Tibial nerve (tissue), 3 donors: Measurements from ENCODE around the gene ZNF211.

Experiments used
- POLR2A ChIP-seq, 2 donors: fragments of 450-650 bp; IDR thresholded peaks; one replicate each; pipeline ENCODE4 v1.6.1; 2017; ENCODE audit warnings: antibody characterized with exemption in 2 of 2, mild to moderate bottlenecking in 2 of 2, moderate library complexity in 2 of 2
- TF ChIP-seq, protein P1 (sequence below), 5 experiments: fragments of 200-600 bp in 3 of 5; fragments of 450-650 bp in 2 of 5; sonication (generic) in 3 of 5; IDR thresholded peaks; one replicate each; pipeline ENCODE4 v1.5.1; 2016 to 2019; ENCODE audit warnings: antibody characterized with exemption in 5 of 5, mild to moderate bottlenecking in 3 of 5, moderate library complexity in 2 of 5

DNA sequence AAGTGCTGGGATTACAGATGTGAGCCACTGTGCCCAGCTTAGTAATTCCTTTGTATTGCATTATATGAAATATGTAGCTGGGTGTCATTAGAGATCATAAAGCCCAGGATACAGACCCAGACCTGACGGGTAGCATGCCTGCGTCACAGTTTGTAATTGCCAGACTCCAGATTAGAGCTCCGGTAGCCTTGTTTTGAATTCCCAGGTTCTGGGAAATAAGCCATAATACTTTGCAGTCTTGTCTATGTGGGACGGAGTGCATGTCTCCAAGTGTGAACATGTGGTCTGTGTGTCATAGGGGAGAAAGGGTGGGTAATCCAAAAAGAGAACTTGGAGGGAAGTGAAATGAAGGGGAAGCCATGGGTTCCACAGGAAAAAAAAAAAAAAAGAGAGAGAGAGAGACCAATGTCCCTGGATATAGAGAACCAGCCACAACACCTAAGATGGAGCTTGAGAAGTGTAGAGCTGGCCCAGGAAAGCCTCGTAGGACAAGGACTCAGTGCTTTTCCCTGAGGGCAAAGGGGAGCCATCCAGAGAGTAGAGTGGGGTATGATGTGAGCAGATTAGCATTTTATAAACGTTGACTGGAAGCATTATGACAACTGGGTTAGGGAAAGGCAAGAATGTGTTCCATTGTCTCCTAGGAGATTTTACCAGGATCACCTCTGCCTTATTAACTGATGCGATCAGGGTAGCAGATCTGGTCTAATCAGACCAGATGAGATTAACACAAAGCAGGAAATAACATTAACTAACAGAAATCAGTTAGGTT is 38.3 kb downstream of the ZNF211 start:
- TF ChIP-seq, protein P1, sequence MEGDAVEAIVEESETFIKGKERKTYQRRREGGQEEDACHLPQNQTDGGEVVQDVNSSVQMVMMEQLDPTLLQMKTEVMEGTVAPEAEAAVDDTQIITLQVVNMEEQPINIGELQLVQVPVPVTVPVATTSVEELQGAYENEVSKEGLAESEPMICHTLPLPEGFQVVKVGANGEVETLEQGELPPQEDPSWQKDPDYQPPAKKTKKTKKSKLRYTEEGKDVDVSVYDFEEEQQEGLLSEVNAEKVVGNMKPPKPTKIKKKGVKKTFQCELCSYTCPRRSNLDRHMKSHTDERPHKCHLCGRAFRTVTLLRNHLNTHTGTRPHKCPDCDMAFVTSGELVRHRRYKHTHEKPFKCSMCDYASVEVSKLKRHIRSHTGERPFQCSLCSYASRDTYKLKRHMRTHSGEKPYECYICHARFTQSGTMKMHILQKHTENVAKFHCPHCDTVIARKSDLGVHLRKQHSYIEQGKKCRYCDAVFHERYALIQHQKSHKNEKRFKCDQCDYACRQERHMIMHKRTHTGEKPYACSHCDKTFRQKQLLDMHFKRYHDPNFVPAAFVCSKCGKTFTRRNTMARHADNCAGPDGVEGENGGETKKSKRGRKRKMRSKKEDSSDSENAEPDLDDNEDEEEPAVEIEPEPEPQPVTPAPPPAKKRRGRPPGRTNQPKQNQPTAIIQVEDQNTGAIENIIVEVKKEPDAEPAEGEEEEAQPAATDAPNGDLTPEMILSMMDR (IDR thresholded peaks at IDR 0.05) = no peak
- TF ChIP-seq POLR2A (IDR thresholded peaks at IDR 0.05) = no peak
